DND-41 (cell line): ENCODE results near the gene PROSER2.
A peak's percentile ranks its signal among the peaks of the same experiment; 100 is the strongest.

Source experiments
- ATAC-seq: fragments of 200-7000 bp; cut with Tn5 transposase; 3 replicates; pipeline ENCODE4 v1.9.1; 2021; ENCODE audit warnings: low read depth; ENCODE audit not compliant: insufficient read depth
- DNase-seq: peaks from one replicate; pipeline ENCODE4 v3.0.0-alpha.2; 2020
- H2AFZ ChIP-seq: 2 replicates; pipeline ENCODE4 v1.6.0; 2012; ENCODE audit warnings: low read depth, low read length
- H3K27ac ChIP-seq: 2 replicates; pipeline ENCODE4 v1.5.1; 2012; ENCODE audit warnings: low read length, inconsistent platforms
- H3K27me3 ChIP-seq: fragments of 200-600 bp; sonication (generic); 2 replicates; pipeline ENCODE4 v1.6.0; 2012; ENCODE audit warnings: low read length, mild to moderate bottlenecking, inconsistent platforms; ENCODE audit not compliant: insufficient read depth, poor library complexity
- H3K36me3 ChIP-seq: 2 replicates; pipeline ENCODE4 v1.5.1; 2012; ENCODE audit warnings: low read length, inconsistent platforms; ENCODE audit not compliant: insufficient read depth
- H3K4me1 ChIP-seq: 2 replicates; pipeline ENCODE4 v1.5.1; 2012; ENCODE audit warnings: mild to moderate bottlenecking, low read length; ENCODE audit not compliant: insufficient read depth
- H3K4me2 ChIP-seq: 2 replicates; pipeline ENCODE4 v1.6.0; 2012; ENCODE audit warnings: mild to moderate bottlenecking, moderate library complexity, low read length, inconsistent platforms; ENCODE audit not compliant: insufficient read depth
- H3K4me3 ChIP-seq, 2 experiments: fragments of 200-600 bp in 1 of 2; shearing (Covaris generic) in 1 of 2; 2 replicates each; pipeline ENCODE4 v1.5.1; 2012 to 2016; ENCODE audit warnings: inconsistent platforms in 2 of 2, low read length in 2 of 2, mild to moderate bottlenecking in 2 of 2, low read depth in 1 of 2, moderate library complexity in 1 of 2
- H3K79me2 ChIP-seq: 2 replicates; pipeline ENCODE4 v1.6.0; 2012; ENCODE audit warnings: low read length, inconsistent platforms; ENCODE audit not compliant: insufficient read depth
- H3K9ac ChIP-seq: 2 replicates; pipeline ENCODE4 v1.6.0; 2012; ENCODE audit warnings: low read depth, mild to moderate bottlenecking, inconsistent platforms, low read length, moderate library complexity
- H3K9me3 ChIP-seq: 2 replicates; pipeline ENCODE4 v1.5.1; 2012; ENCODE audit warnings: low read length, moderate library complexity, mild to moderate bottlenecking, inconsistent platforms; ENCODE audit not compliant: insufficient read depth, severe bottlenecking
- H4K20me1 ChIP-seq: 2 replicates; pipeline ENCODE4 v1.6.0; 2012; ENCODE audit warnings: low read length; ENCODE audit not compliant: insufficient read depth
- EZH2 ChIP-seq: IDR thresholded peaks from 3 replicates; pipeline ENCODE4 v1.6.1; 2012; ENCODE audit warnings: borderline replicate concordance, low read depth, mild to moderate bottlenecking, moderate library complexity, low read length, inconsistent platforms; ENCODE audit not compliant: severe bottlenecking
- TF ChIP-seq, protein P1 (sequence below): IDR thresholded peaks from 2 replicates; pipeline ENCODE4 v1.5.1; 2012; ENCODE audit warnings: borderline replicate concordance, low read length, moderate library complexity, mild to moderate bottlenecking; ENCODE audit not compliant: poor library complexity, severe bottlenecking; ENCODE audit errors: extremely low read depth

Gene PROSER2

DNA sequence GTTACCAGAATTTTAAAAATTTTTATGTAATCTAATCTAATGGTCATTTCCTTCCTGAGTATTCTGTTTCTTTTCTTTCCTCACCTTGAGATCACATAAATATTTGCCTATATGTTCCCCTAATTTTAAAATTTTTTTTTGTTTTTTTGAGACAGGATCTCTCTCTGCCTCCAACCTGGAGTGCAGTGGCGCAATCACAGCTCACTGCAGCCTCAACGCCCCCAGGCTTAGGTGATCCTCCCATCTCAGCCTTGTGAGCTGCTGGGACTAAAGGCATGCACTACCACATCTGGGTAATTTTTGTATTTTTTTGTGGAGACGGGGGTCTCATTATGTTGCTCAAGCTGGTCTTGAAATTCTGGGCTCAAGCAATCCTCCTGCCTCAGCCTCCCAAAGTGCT lies 4.1 kb upstream of the PROSER2 start:
- no peaks in the 10 kb centered on the region for H4K20me1 ChIP-seq
- no peaks in the 10 kb centered on the region for H3K36me3 ChIP-seq
- no peak for ATAC-seq
- no peak overlapping the region for H3K4me2 ChIP-seq
- no peaks in the 10 kb centered on the region for H3K79me2 ChIP-seq
- H3K9me3 ChIP-seq, result no peaks in the 10 kb centered on the region
- H3K4me3 ChIP-seq, result no peak overlapping the region
- no peak for DNase-seq
- peaks cover 26% of the 10 kb centered on the region for H3K27me3 ChIP-seq
- H2AFZ ChIP-seq, result no peak overlapping the region
- peaks cover 13% of the 10 kb centered on the region for H3K4me1 ChIP-seq
- H3K27ac ChIP-seq, result no peak overlapping the region
- TF ChIP-seq, protein P1, sequence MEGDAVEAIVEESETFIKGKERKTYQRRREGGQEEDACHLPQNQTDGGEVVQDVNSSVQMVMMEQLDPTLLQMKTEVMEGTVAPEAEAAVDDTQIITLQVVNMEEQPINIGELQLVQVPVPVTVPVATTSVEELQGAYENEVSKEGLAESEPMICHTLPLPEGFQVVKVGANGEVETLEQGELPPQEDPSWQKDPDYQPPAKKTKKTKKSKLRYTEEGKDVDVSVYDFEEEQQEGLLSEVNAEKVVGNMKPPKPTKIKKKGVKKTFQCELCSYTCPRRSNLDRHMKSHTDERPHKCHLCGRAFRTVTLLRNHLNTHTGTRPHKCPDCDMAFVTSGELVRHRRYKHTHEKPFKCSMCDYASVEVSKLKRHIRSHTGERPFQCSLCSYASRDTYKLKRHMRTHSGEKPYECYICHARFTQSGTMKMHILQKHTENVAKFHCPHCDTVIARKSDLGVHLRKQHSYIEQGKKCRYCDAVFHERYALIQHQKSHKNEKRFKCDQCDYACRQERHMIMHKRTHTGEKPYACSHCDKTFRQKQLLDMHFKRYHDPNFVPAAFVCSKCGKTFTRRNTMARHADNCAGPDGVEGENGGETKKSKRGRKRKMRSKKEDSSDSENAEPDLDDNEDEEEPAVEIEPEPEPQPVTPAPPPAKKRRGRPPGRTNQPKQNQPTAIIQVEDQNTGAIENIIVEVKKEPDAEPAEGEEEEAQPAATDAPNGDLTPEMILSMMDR, result no peak
- no peak for TF ChIP-seq EZH2
- H3K9ac ChIP-seq, result no peak overlapping the region

GRCh38 chr10:11822026-11822756 lies 965 bp upstream of the PROSER2 start:
- H3K4me3 ChIP-seq, result no peak overlapping the region
- no peaks in the 10 kb centered on the region for H3K9me3 ChIP-seq
- ATAC-seq (no peak), DNase-seq (no peak)
- 0 out of 2 replicates have a peak, but pooled peaks cover 2% of the 10 kb centered on the region for H4K20me1 ChIP-seq
- H3K27me3 ChIP-seq, result peaks cover 47% of the 10 kb centered on the region
- TF ChIP-seq, protein P1, result no peak
- TF ChIP-seq EZH2, result no peak
- peaks cover 13% of the 10 kb centered on the region for H3K4me1 ChIP-seq
- no peak overlapping the region for H3K9ac ChIP-seq
- H2AFZ ChIP-seq, result no peak overlapping the region
- no peak overlapping the region for H3K4me2 ChIP-seq
- H3K36me3 ChIP-seq, result no peaks in the 10 kb centered on the region
- H3K79me2 ChIP-seq, result no peaks in the 10 kb centered on the region
- H3K27ac ChIP-seq, result no peak overlapping the region

- H3K79me2 ChIP-seq, result no peaks in the 10 kb centered on the region
- TF ChIP-seq, protein P1, result no peak
- no peak for TF ChIP-seq EZH2
- peak overlapping the region; percentile 55 for H3K4me2 ChIP-seq
- no peak overlapping the region for H3K27ac ChIP-seq
- no peak overlapping the region for H3K9ac ChIP-seq
- ATAC-seq (no peak), DNase-seq (no peak)
- H3K36me3 ChIP-seq, result no peaks in the 10 kb centered on the region
- peaks cover 13% of the 10 kb centered on the region for H3K4me1 ChIP-seq
- 0 out of 2 replicates have a peak, but pooled peaks cover 2% of the 10 kb centered on the region for H4K20me1 ChIP-seq
- no peak overlapping the region for H2AFZ ChIP-seq
- H3K27me3 ChIP-seq, result peaks cover 47% of the 10 kb centered on the region
- H3K4me3 ChIP-seq, result peak overlapping the region in 1 of 2 experiments; percentile 50; a peak in 1 of 4 replicates
- H3K9me3 ChIP-seq, result no peaks in the 10 kb centered on the region
Observed at GRCh38 chr10:11822809-11823121, 391 bp upstream of the PROSER2 start.
